Subcutaneous abdominal adipose tissue (tissue), 5 donors: ENCODE results near the gene NOTCH2.

Experiments used
- H3K27ac ChIP-seq: one replicate; pipeline ENCODE4 v1.7.0; 2013; ENCODE audit warnings: low read depth, mild to moderate bottlenecking, inconsistent platforms, low read length, moderate library complexity
- H3K27me3 ChIP-seq, 5 donors: one replicate each; pipeline ENCODE4 v1.7.0; 2013; ENCODE audit warnings: low read length in 5 of 5, inconsistent platforms in 1 of 5; ENCODE audit not compliant: control insufficient read depth in 5 of 5, insufficient read depth in 4 of 5
- H3K36me3 ChIP-seq, 5 donors: one replicate each; pipeline ENCODE4 v1.7.0; 2013; ENCODE audit warnings: low read length in 5 of 5; ENCODE audit not compliant: control insufficient read depth in 5 of 5, insufficient read depth in 5 of 5
- H3K4me1 ChIP-seq, 5 donors: one replicate each; pipeline ENCODE4 v1.7.0; 2013; ENCODE audit warnings: low read length in 5 of 5, mild to moderate bottlenecking in 3 of 5, moderate library complexity in 1 of 5; ENCODE audit not compliant: control insufficient read depth in 5 of 5, insufficient read depth in 5 of 5
- H3K4me3 ChIP-seq, 5 donors: one replicate each; pipeline ENCODE4 v1.7.0; 2013; ENCODE audit warnings: low read length in 5 of 5, low read depth in 1 of 5
- H3K9ac ChIP-seq, 5 donors: one replicate each; pipeline ENCODE4 v1.7.0; 2013; ENCODE audit warnings: low read length in 5 of 5, mild to moderate bottlenecking in 4 of 5, moderate library complexity in 3 of 5
- H3K9me3 ChIP-seq, 5 donors: one replicate each; pipeline ENCODE4 v1.7.0; 2013; ENCODE audit warnings: low read length in 5 of 5; ENCODE audit not compliant: control insufficient read depth in 5 of 5
- donor health status: healthy.
- donor health status: healthy.
- donor health status: healthy.
- donor health status: healthy.
- donor health status: healthy.

The NOTCH2 gene

DNA sequence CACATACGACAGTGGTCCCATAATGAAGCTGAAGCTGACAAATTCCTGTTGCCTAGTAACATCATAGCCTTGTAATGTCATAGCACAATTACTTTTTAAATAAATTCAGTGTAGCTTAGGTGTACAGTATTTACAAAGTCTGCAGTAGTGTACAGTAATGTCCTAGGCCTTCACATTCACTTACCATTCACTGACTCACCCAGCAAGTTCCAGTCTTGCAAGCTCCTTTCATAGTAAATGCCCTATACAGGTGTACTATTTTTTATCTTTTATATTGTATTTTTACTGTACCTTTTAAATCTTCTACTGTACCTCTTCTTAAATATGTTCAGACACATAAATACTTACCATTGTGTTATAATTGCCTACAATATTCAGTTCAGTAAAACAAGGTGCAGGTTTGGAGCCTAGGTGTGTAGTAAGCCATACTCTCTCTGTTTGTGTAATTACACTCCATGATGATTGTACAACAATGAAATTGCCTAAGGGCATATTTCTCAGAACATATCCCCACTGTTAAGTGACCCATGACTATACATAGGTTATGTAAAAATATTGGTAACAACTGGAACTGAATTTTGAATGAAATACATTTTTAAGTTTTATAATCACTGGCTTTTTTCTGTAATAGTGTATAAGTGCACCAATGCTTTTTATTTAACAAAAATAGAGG lies 139.7 kb downstream of the NOTCH2 start:
- Histone ChIP-seq H3K36me3 (peaks cover 48 to 78% (median 71%) of the 10 kb centered on the region in 5 donors), H3K4me3 (no peak overlapping the region), H3K9me3 (peaks cover 0 to 11% (median 3%) of the 10 kb centered on the region in 5 donors), H3K27ac (no peak overlapping the region), H3K27me3 (no peaks in the 10 kb centered on the region), H3K9ac (no peak overlapping the region), H3K4me1 (peaks cover 0 to 22% (median 12%) of the 10 kb centered on the region in 5 donors)

DNA sequence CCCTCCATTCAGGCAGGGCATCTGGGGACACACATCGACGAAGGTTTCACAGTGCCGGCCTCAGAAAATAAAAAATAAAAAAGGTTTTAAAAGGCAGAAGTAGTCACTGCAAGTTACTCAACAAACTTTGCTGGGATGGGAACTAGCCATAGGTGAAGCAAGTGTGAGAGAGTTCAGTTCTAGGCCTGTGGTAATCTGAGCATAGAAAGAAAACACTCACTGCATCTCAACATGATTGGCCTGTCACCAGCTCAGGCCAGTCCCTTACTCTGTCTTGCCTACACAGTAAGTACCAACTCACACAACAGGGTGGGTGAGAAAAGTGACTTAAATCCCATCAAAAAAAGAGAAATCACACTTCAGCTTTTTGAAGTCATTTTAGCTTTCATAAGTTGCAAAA lies 142.9 kb downstream of the NOTCH2 start:
- Histone ChIP-seq H3K9ac (peak overlapping the region in 1 of 5 donors; percentile 13), H3K27me3 (no peaks in the 10 kb centered on the region), H3K27ac (peak overlapping the region; percentile 75), H3K9me3 (no peaks in the 10 kb centered on the region), H3K4me3 (no peak overlapping the region), H3K4me1 (peaks cover 0 to 22% (median 12%) of the 10 kb centered on the region in 5 donors), H3K36me3 (peaks cover 44 to 85% (median 82%) of the 10 kb centered on the region in 5 donors)

DNA sequence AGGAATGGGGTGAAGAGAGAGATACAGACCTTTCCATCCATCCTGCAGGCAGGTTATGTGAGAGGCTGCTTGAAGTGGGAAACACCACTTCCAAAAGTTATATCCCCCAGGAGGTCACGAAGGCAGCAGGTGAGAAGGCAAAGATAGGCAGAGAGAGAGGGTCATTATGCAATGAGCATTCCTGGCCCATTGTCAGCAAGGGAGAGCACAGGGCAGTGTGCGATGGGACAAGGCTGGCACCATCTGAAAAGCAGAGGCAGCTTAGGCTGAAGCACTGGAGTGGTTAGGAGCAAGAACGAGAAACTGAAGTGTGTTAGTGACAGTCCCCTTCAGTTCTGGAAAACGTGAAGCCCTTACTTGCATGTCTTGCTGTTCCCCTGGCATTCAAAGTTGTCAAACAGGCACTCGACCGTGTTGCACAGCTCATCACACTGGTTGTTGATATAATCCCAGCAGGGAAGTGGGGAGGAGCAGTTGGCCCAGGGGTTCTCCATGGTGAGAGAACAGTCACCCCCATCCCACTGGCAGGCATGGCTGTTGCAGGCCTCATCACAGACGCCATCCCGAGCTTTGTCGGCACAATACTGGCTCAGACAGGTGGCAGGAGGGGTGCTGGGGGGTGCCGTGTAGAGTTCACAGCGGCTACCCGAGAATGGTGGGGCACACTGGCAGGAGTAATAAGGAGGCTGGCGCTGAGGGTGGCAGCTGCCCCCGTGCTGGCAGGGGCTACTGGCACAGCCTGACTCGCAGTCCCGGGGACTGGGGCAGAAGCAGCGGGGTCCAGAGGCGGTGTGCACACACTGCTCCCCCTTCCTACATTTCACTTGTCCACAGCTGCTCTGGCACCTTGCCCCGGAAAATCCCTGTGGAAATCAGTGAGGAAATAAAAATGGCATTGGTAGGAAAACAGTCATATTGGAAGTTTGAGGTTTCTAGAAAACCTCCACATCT lies 144.2 kb downstream of the NOTCH2 start:
- peak overlapping the region; percentile 75 for H3K27ac ChIP-seq
- H3K9me3 ChIP-seq = no peaks in the 10 kb centered on the region
- H3K9ac ChIP-seq = no peak overlapping the region
- H3K4me1 ChIP-seq = peaks cover 0 to 22% (median 12%) of the 10 kb centered on the region in 5 donors
- no peaks in the 10 kb centered on the region for H3K27me3 ChIP-seq
- no peak overlapping the region for H3K4me3 ChIP-seq
- peaks cover 51 to 98% (median 95%) of the 10 kb centered on the region in 5 donors for H3K36me3 ChIP-seq

DNA sequence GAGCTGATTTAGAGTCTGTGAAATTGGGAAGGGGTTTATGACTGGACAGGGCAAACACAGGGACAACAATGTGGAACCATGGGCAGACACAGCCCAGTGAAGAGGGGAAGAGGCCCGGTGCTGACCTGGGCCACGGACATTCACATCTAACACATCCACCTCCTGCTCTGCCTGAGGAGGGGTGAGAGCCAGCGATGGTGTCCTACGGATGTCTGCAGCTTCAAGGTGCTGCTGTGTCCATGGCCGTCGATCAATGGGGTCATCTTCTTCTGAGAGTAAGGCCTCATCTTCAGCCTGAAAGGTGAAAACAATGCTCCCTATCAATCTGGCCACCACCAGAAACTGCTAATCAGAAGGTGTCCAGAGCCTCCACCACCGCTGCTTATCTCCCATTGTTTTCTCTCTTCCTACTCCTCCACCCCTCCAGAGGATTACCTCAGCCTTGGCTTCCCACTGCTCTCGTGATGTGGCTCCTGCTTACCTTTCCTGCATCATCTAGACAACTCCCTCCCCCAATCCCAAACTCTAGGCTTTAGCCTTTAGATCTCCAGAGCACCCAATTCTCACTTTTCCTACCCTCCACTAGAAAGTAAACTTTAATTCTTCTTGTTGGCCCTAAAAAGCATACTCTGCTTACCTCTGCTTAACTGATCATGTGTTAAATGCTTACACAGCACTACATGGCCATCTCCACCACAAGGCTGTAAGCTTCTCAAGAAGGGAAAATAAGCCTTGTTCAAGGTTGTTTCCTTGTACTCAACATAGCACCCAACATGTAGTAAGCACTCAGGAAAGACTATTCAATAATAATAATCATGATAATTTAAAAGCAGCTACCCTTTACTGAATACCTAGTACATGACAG lies 149.1 kb downstream of the NOTCH2 start:
- Histone ChIP-seq H3K4me3 (no peak overlapping the region), H3K9me3 (no peaks in the 10 kb centered on the region), H3K27me3 (no peaks in the 10 kb centered on the region), H3K9ac (no peak overlapping the region), H3K36me3 (peaks cover 59 to 100% (median 99%) of the 10 kb centered on the region in 5 donors), H3K4me1 (peaks cover 0 to 11% (median 4%) of the 10 kb centered on the region in 5 donors), H3K27ac (no peak overlapping the region)

DNA sequence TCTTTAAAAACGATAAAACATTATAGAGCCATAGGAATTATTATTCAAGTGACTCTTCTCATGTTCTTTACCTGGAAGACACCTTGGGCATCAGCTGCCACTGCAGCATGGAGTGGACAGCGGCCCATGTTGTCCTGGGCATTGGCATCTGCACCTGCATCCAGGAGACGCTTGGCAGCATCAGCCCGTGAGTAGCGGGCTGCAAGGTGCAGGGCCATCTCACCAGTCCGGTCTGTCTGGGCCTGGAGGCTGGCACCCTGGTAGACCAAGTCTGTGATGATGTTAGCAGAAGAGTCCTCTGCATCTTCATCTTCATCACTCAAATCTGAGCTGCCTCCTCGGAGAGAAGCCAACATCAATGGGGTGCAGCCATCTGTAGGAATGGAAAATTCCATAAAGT lies 150.2 kb downstream of the NOTCH2 start:
- H3K9me3 ChIP-seq = no peaks in the 10 kb centered on the region
- no peaks in the 10 kb centered on the region for H3K27me3 ChIP-seq
- H3K4me1 ChIP-seq = peaks cover 0 to 5% (median 0%) of the 10 kb centered on the region in 5 donors
- no peak overlapping the region for H3K27ac ChIP-seq
- no peak overlapping the region for H3K4me3 ChIP-seq
- H3K9ac ChIP-seq = no peak overlapping the region
- H3K36me3 ChIP-seq = peaks cover 61 to 100% (median 99%) of the 10 kb centered on the region in 5 donors

DNA sequence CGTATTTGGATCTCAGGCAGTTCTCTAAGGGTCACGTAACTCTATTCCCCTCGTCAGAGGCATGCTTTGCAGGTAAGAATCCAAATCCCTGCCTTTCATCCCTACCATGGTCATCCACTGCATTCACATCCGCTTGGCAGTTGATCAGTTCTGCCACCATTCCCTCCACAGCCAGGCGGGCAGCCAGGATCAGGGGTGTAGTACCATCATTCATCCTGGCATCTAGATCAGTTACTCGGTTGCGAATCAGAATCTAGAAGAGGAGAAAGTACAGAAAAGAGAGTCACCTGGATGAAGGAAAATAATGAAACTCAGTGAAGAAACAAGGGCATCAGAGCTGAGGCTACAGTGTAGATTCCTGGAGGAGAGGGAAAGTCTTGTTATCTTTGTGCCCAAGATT lies 151.2 kb downstream of the NOTCH2 start:
- Histone ChIP-seq H3K9me3 (no peaks in the 10 kb centered on the region), H3K36me3 (peaks cover 64 to 100% (median 98%) of the 10 kb centered on the region in 5 donors), H3K27ac (no peak overlapping the region), H3K4me3 (no peak overlapping the region), H3K27me3 (no peaks in the 10 kb centered on the region), H3K9ac (no peak overlapping the region), H3K4me1 (peaks cover 0 to 5% (median 0%) of the 10 kb centered on the region in 5 donors)

DNA sequence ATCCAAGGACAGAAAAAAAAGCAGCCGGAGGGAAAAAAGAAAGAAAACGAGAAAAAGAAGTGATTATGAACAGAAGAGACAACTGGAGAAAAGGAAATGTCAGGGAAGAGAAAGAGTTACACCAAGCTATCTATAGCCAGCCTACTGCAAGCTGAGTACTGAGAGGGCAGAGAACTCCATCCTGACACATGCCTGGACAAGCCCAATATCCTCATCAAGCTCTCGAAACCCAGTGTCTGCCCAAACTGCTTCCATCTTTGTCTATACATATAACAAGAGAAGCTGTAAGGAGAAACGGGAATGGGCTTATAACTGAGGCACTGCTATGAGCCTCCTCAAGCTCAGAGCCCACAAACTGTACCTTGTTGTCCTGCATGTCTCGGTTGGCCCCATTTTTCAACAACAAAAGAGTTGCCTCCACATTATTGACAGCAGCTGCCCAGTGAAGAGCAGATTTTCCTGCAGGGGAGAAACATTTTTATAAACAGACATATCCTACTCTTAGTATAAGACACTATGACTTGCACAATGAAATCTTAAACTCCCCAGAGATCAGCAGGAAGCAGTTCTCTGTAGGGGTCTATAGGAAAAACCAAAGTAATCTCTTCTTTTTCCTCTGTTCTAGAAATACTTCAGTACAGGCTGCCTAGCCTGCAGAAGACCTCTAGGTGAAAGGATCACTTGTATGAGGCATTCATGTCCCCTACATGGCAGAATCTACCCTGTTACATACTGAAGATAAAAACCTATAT lies 152.0 kb downstream of the NOTCH2 start:
- peaks cover 58 to 96% (median 93%) of the 10 kb centered on the region in 5 donors for H3K36me3 ChIP-seq
- no peak overlapping the region for H3K9ac ChIP-seq
- H3K4me3 ChIP-seq = no peak overlapping the region

DNA sequence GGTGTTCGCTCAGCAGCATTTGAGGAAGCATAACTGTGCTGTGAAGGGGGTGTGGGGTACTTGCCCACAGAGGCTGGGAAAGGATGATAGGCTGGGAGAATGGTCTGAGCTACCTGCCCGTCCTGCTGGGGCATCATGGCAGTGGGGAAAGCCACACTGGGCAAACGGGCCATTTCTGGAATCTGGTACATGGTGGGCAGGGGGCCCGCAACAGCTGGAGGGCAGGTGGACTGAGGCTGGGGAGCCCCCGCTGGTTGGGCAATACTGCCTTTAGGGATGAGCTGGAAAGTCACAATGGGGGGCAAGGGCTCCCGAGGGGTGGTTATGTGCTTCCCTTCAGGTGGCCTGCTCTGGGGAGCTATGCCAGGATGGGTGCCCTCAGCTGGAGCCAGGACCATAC lies 153.9 kb downstream of the NOTCH2 start:
- Histone ChIP-seq H3K27me3 (no peaks in the 10 kb centered on the region), H3K9me3 (no peaks in the 10 kb centered on the region), H3K4me1 (peaks cover 0 to 5% (median 0%) of the 10 kb centered on the region in 5 donors), H3K4me3 (no peak overlapping the region), H3K36me3 (peaks cover 50 to 81% (median 78%) of the 10 kb centered on the region in 5 donors), H3K9ac (no peak overlapping the region), H3K27ac (no peak overlapping the region)

More for the DNA sequence above, 152.0 kb downstream of the NOTCH2 start:
- H3K27me3 ChIP-seq = no peaks in the 10 kb centered on the region
- no peak overlapping the region for H3K27ac ChIP-seq
- peaks cover 0 to 5% (median 0%) of the 10 kb centered on the region in 5 donors for H3K4me1 ChIP-seq
- H3K9me3 ChIP-seq = no peaks in the 10 kb centered on the region

DNA sequence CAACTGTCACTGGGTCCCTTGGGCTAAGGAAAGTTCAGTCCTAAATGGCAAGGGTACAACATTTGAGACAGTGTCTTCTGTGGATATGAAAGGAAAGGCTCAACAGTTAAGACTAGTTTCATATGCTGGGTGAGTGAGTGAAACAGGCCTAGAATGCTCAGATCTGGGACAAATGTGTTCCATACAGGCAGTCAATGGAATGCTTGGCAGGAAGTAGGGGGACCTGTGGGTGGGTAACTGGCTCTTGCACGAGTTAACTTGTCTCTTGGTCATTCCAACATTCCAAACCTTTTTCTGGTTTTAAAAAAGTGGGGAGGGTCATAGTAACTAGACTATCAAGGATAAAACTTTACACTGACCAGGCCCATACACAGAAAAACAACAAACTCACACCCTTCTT lies 155.4 kb downstream of the NOTCH2 start:
- no peak overlapping the region for H3K4me3 ChIP-seq
- H3K4me1 ChIP-seq = peaks cover 0 to 5% (median 0%) of the 10 kb centered on the region in 5 donors
- no peaks in the 10 kb centered on the region for H3K27me3 ChIP-seq
- no peaks in the 10 kb centered on the region for H3K9me3 ChIP-seq
- no peak overlapping the region for H3K27ac ChIP-seq
- no peak overlapping the region for H3K9ac ChIP-seq
- H3K36me3 ChIP-seq = peaks cover 42 to 69% (median 67%) of the 10 kb centered on the region in 5 donors
